ENCODE results near the gene NCAPD2. TPM values are rescaled to one million over a fixed set of nuclear protein-coding genes. Genes with fewer than 3 reads are reported as not detected.

The NCAPD2 gene
- total RNA-seq, 4 donors from 2014 or later: 13.9 to 26.1 (median 24.7) TPM

DNA sequence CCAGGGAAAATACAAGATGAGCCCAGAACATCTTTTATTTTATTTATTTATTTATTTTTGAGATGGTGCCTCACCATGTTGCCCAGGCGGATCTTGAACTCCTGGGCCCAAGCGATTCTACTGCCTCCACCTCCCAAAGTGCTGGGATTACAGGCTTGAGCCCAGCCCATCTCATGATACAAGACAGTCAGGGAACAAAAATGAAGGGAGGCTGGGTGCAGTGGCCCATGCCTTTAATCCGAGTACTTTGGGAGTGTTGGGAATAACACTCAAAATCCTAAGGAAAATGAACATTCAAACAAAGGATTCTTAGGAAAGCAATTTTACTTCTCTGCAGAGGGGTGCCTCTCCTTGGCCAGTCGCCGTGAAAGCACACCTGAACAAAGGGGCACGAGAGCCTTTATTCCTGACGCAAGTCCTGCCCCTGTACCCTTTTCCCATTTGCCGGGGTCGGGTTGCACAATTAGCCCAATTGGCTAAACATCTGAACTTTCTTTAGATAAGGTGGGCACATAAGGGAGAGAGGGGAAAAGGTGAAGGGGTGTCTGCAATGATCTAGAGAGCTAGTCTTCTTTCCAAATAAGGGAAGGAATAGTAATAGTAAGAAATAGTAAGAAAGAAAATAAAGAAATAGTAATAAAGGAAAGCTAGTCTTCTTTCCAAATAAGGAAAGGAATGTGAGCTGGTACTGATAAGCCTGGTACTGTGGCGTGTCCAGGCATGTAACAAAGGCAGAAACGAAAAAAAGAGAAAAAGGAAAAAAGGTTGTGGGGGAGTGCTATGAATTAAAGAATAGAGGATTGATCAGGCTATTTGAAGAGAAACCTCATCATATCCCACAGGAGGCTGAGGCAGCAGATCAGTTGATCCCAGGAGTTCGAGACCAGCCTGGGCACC, 13.4 kb downstream of the NCAPD2 start:
- no peak for TF ChIP-seq EP300 (IDR thresholded peaks at IDR 0.05)
- no peak for TF ChIP-seq CTCF (IDR thresholded peaks at IDR 0.05)
- no peak for TF ChIP-seq POLR2AphosphoS5 (IDR thresholded peaks at IDR 0.05)
- no peak for TF ChIP-seq POLR2A (IDR thresholded peaks at IDR 0.05; ENCODE audit: low read depth)
- H3K4me1 ChIP-seq: no peaks in the 10 kb centered on the region
- intact Hi-C loops (cut with DNase I): no loop called here
- no peak for DNase-seq (ENCODE audit: extremely low spot score)
- H3K9me3 ChIP-seq: no peaks in the 10 kb centered on the region
- H3K27me3 ChIP-seq: no peaks in the 10 kb centered on the region
- peaks cover 13 to 54% (median 31%) of the 10 kb centered on the region in 4 donors for H3K36me3 ChIP-seq
- 80% methylated on average over 12 of the region's 12 CpGs for WGBS
- peak overlapping the region in 1 of 4 donors; percentile 6 for H3K27ac ChIP-seq (replicated peaks in 1 of 4)
- no peak overlapping the region for H3K4me3 ChIP-seq

- no peak for TF ChIP-seq EP300 (IDR thresholded peaks at IDR 0.05)
- no peak for TF ChIP-seq POLR2AphosphoS5 (IDR thresholded peaks at IDR 0.05)
- TF ChIP-seq CTCF (IDR thresholded peaks at IDR 0.05): no peak
- TF ChIP-seq POLR2A (IDR thresholded peaks at IDR 0.05; ENCODE audit: low read depth): no peak
- H3K9me3 ChIP-seq: no peaks in the 10 kb centered on the region
- peaks cover 17 to 58% (median 38%) of the 10 kb centered on the region in 4 donors for H3K36me3 ChIP-seq
- H3K27ac ChIP-seq (replicated peaks in 1 of 4): no peak overlapping the region
- WGBS: 78% methylated on average over 7 of the region's 7 CpGs
- DNase-seq (ENCODE audit: extremely low spot score): no peak
- no peak overlapping the region for H3K4me3 ChIP-seq
- intact Hi-C loops (cut with DNase I): no loop called here
- no peaks in the 10 kb centered on the region for H3K4me1 ChIP-seq
- no peaks in the 10 kb centered on the region for H3K27me3 ChIP-seq
These were observed 14.2 kb downstream of the NCAPD2 start for GRCh38 chr12:6508087-6508486.

- WGBS: 80% methylated on average over 3 of the region's 3 CpGs
- TF ChIP-seq CTCF (IDR thresholded peaks at IDR 0.05): no peak
- TF ChIP-seq POLR2AphosphoS5 (IDR thresholded peaks at IDR 0.05): no peak
- TF ChIP-seq POLR2A (IDR thresholded peaks at IDR 0.05; ENCODE audit: low read depth): no peak
- no peak for TF ChIP-seq EP300 (IDR thresholded peaks at IDR 0.05)
These were observed 26.3 kb downstream of the NCAPD2 start for GRCh38 chr12:6520186-6520585.

DNA sequence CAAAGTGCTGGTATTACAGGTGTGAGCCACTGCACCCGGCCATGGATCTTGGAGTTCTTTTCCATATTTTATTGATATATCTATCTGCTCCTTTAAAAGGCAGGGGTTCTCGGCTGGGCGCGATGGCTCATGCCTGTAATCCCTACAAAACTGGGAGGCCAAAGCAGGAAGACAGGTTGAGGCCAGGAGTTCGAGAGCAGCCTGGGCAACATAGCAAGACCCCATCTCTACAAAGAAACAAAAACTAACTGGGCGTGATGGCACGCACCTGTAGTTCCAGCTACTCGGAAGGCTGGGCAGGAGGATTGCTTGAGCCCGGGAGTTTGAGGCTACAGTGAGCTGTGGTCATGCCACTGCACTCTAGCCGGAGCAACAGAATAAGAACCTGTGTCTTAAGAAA, 28.3 kb downstream of the NCAPD2 start:
- Histone ChIP-seq H3K27me3 (no peaks in the 10 kb centered on the region), H3K9me3 (no peaks in the 10 kb centered on the region), H3K4me3 (no peak overlapping the region), H3K36me3 (peaks cover 67 to 98% (median 84%) of the 10 kb centered on the region in 4 donors), H3K4me1 (peaks cover 0 to 4% (median 0%) of the 10 kb centered on the region in 4 donors), H3K27ac (replicated peaks in 1 of 4) (no peak overlapping the region)
- TF ChIP-seq POLR2A (IDR thresholded peaks at IDR 0.05; ENCODE audit: low read depth) (no peak), POLR2AphosphoS5 (IDR thresholded peaks at IDR 0.05) (no peak), CTCF (IDR thresholded peaks at IDR 0.05) (no peak), EP300 (IDR thresholded peaks at IDR 0.05) (no peak)
- DNase-seq (ENCODE audit: extremely low spot score): no peak
- 85% methylated on average over 9 of the region's 10 CpGs for WGBS
- intact Hi-C loops (cut with DNase I): no loop called here

More at GRCh38 chr12:6520186-6520585, 26.3 kb downstream of the NCAPD2 start:
- no peak overlapping the region for H3K4me3 ChIP-seq
- intact Hi-C loops (cut with DNase I): no loop called here
- peaks cover 68 to 98% (median 84%) of the 10 kb centered on the region in 4 donors for H3K36me3 ChIP-seq
- H3K27me3 ChIP-seq: no peaks in the 10 kb centered on the region
- peaks cover 0 to 4% (median 0%) of the 10 kb centered on the region in 4 donors for H3K4me1 ChIP-seq
- DNase-seq (ENCODE audit: extremely low spot score): no peak
- no peaks in the 10 kb centered on the region for H3K9me3 ChIP-seq
- H3K27ac ChIP-seq (replicated peaks in 1 of 4): no peak overlapping the region
